8988T (cell line): ENCODE data around the gene GADD45B.

Source experiments
- DNase-seq: peaks from one replicate; pipeline ENCODE4 v3.0.0; 2011

GADD45B gene, protein sequence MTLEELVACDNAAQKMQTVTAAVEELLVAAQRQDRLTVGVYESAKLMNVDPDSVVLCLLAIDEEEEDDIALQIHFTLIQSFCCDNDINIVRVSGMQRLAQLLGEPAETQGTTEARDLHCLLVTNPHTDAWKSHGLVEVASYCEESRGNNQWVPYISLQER

DNA sequence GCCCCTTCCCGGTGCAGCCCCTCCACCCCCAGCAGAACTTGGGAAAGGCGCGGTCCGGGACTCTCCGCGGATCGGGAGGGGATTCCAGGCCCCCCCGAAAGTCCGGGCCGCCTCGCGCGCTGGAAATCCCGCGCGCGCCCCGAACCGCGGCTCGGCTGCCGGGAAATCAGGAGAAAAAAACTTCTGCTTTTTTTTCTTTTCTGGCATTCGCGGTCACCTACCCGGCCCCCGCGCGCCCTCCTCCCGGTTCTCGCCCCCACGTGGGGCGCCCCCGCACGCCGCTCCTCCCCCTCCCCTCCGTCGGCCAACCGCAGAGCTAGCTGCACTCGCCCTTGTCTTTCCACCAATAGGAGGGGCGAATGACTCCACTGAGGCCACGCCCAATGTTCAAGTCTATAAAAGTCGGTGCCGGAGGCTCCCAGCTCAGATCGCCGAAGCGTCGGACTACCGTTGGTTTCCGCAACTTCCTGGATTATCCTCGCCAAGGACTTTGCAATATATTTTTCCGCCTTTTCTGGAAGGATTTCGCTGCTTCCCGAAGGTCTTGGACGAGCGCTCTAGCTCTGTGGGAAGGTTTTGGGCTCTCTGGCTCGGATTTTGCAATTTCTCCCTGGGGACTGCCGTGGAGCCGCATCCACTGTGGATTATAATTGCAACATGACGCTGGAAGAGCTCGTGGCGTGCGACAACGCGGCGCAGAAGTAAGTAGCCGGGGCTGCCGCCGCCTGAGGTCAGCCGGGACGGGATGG is at the start of gene GADD45B:
GADD45B (plus strand) TSS at position 426 of the 749 bp plus-strand sequence; CDS start at position 658, 232 bp downstream.
- peak; percentile 84 for DNase-seq

DNA sequence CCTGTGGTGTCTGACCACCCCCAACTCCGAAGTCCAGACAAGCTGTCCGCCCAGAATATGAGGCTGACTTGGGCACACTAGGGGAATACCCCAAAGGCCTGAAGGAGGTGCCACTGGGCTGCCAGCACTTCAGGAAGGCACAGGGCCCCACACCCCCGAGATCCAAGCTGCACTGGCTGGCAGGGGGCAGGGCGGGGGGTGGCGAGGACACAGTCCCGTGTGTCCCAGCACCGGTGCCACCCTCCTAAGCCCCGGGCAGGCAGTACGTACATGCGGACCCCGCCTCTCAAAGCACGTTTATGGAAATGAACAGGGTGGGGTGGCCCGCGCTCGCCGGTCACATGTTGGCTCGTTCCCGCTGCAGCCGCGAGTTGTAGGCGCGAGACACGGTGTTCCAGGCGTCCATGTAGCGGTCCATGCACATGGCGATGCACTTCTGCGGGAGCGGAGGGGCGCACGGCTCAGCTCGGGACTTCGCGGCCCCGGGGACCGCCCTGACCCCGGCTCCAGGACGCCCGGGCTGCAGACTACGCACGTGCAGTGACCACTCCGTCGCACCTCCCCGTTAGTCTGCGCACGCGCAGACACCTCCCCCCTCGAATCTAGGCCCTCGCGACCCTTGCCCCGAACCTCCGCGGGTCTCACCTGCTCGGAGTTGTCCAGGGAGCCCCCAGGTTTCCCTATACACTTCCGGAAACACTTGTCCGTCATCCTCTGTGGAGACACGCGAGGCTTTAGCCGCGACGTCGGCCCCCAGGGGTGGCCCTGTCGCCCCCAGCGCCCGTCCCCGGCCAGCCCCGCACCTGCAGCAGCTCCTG is 49.1 kb upstream of the GADD45B start:
- DNase-seq = peak; percentile 61

DNA sequence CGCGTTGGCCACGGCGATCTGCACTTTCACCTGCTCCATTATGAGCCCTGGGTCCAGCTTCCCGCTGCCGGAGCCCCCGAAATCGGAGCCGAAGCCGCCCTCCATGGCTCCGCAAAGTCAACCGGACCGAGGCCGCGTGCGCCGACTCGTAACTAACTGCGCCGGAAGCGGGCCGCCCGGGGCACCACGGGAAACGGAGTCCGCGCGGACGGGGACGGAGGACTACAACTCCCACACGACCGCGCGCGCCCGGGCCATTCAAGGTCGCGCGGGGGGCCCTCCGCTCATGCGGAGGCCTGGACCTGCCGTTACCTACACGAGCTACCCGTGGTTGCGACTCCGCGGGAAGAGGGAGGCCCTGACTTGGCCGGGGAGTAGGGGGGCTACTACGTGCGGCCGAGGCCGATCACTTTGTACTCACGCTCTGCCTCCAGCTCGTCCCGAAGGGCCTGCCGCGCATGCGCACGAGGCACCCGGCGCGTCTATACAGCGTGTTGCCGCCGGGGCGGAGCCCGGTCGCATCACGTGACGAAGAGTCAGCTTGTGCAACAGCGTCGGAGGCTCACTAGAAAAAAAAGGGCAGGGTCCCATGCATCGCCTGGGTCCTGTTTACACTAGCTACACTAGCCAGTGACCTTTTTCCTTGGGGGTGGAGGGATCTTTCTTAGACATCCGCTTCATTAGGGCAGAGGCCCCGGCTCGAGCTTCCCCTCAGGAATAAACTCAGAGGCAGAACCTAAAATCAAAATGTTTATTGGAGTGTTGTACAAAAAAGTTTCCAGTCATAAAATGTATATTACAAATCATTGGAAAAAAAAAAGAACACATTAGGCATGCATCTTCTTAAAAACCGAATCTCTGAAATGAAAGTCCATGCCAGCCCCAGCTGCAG is 48.3 kb upstream of the GADD45B start, which contains the start of gene TIMM13:
TIMM13 (minus strand) TSS at position 158 of the 892 bp plus-strand sequence; CDS start at position 105, 53 bp downstream.
- DNase-seq = peak; percentile 91

DNA sequence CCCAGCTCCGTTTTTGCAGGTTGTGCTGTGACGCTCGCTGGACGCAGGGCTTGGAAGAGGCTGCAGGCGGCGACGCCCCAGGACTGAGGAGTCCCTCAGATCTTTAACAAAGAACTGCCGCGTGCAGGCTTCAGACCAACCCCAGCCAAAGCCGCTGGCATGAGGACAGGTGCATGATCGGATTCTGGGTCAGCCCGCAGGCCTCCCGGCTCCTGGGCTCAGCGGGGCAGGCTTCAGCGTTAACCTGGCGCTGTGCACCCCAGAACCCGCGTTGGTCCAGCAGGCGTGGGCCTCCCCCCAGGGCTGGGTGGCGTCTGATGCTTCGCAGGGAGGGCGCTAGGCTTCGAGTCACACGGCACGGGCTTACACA is 47.6 kb upstream of the GADD45B start:
- DNase-seq = no peak

DNA sequence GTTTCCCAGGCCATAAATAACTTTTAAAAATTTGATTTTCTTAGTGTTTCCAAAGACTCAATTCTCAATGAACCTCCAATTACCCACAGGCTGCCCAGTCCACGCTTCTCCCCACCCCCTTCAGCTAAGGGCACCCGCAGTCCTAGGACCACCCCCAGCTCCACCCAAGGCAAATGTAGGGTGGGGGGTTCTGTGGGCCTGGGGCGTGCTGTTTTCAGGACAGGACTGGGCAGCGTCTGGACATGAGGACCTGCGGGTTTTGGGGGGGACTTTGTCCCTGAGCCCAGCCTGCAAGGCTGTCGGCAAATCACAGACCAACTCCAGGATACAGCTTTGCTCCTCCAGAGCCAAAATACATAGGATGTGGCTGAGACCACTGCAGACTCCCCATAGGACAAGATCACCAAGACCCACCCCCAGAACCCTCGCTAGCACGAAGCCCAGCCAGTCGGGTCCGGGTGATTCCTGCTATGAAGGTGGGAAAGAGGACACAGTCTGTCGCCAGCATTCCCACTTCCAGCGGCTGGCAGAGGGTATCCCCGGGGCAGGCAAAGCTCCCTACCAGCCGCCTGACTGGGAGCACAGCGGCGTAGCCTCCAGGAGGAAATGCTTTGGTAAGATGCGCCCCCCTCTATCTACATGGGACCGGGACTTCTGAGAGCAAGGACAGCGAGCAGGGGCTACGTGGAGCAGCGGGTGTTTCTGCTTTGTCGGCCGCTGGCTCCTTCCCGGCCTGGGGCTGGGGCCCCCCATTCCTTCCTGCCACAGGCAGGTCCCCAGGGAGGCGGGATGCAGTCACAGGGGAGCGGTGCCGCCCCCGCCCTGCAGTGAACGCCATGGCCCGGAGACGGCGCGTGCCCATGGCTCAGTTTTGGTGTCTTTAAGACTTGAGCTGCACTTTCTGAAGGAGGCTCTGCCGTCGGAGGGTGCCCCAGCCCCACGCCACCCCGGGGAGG is 46.9 kb upstream of the GADD45B start:
- no peak for DNase-seq

DNA sequence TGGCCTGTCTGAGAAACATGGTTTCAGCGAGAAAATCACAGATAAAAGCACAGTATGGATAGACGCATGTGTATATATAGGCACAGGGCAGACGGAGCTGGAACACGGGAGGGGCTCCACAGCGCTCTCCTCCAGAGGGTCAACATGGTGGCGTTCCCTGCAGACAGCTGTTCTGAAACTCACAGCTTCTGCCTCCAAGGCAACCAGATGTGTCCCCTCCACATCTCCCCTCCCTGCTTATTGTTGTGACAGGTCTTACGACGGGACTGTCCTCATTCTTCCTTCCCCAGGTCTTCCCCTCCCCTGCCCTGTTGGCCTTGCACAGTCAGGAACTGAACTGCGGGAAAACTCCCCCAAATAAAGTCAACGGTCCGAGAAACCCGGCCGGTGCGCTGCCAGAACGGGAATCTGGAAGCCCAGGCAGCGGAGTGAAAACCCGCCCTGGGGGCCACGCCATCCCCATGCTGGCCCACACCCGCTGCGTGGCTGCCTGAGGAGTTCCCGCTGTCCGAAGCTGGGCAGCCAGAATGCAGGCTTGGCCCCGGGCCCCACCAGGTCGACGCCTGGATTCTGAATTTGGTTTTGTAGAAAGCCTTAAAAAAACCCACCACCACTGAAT is 45.9 kb upstream of the GADD45B start:
- DNase-seq = no peak

DNA sequence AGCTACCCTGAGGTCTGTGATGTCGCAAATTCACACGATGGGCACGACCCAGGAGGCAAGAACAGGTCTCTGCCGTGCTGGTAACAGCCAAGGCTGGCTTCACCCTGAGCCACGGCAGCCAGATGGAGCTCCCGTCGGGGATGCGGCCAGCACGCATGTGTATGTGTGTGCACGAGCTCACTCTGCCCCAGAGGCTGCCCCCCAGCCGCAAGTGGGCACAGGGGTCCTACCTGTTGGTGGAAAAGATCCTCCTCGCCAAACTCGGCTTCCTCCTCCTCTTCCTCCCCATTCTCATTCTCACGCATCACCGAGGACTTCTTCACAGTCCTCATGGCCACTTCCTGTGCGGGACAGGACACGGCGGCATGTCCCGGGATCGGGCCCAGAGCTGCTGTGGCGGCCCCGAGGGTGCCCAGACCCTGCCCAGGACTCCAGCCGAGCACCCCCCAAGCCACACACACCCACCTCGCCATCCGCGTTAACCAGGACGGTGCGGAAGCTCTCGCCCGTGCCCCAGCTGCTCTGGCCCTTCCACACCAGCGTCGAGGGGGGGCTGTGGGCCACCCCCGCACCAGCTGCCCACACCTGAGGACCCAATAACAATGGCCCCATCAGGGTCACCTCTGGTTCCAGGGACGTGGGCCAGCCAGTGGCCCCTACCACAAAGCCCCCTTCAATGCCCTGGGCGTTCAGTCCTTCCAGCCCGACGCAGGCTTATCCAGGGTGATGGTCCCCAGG is 44.4 kb upstream of the GADD45B start:
- DNase-seq = no peak

DNA sequence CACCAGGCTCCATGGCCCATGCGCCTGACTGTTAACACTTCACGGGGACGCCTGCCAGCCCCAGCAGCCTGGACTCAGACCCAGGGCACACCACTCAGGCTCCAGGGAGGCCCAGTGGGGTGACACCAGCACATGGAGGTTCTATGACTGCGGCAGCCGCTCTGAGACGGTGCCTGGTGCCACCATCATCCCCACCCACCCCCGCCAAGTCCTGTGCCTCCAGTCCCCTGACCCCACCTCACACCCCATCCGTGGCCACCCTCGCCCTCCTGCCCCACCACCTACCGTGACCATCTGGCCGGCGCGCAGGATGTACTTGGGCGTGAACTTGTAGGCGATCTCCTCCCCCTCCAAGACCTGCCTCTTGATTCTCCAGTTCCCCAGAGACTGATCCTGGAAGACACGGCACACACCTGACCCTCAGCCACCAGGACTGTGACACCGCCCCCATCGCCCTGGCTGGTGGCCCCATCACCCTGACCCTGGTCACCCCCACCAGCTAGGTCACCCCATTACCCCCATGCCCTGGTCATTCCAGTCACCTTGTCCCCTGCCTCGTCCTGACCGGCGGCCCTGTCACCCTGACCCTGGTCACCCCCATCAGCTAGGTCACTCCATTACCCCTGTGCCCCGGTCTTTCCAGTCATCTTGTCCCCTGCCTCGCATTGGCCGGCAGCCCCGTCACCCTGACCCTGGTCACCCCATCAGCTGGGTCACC is 43.6 kb upstream of the GADD45B start:
- no peak for DNase-seq

DNA sequence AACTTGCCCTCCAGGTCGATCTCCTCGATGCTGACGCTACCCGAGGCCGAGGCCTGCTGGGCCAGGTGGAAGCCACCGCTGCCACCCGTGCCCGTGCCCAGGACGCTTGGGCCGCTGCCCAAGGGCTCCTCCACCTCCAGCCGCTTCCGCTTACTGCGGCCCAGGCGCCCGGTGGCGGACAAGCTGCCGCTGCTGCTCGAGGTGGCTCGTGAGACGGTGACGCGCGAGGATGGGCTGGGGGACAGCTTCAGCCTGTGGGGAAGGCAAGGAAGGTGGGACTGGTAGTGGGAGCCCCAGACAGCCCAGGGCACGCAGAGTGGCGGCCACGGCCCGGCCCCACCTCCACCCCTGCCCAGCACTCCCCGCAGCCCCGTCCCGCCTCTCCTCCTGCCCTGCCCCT is 42.1 kb upstream of the GADD45B start:
- no peak for DNase-seq

DNA sequence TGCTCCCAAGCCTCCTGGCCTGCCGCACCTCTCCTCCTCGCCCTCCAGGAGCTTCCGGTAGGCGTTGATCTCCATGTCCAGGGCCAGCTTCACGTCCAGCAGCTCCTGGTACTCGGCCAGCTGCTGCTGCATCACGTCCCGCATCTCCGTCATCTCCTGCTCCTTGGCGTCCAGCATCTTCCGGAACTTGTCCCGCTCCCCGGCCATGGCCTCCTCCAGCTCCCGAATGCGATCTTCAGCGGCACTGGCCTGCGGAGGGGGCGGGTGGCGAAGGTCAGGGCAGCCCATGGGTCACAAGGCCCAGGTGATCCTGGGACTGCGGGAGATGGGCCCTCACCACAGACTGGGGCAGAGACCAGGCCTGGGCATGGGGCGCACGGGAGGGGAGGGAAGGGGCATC is 41.7 kb upstream of the GADD45B start:
- DNase-seq = no peak

DNA sequence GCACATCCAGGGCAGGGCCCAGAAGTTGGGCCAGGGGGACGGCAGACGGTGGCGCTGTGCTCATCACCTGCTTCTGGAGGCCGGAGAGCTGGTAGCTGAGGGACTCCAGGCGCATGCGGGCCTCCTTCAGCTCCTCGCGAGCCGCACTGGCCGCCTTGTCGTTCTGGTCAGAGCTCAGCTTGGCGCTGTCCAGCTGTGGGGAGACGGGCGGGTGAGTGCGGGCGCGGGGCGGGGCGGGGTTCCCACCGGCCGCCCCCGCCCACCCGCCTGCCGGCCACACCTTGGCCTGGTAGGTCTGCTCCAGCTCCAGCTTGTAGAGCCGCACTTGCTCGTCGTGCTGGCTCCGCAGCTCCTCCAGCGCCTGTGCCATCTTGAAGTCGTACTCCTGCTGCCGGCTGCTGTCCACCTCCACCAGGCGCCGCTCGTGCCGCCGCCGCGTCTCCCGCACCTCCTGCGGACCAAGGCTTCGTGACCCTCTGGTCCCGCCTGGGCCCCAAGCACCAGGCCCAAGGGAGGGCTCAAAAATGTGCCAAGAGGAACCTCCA is 41.1 kb upstream of the GADD45B start:
- no peak for DNase-seq

DNA sequence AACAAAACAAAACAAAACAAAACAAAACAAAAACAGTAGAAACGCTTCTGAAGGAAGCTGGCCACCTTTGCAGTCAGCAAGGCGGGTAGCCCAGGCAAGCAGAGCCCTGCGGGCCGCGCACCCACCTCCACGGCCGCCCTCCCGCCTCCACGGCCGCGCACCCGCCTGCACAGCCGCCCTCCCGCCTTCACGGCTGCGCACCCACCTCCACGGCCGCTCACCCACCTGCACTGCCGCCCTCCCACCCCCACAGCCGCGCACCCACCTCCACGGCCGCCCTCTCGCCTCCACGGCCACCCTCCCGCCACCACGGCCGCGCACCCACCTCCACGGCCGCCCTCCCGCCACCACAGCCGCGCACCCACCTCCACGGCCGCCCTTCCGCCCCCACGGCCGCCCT is 39.5 kb upstream of the GADD45B start:
- no peak for DNase-seq

DNA sequence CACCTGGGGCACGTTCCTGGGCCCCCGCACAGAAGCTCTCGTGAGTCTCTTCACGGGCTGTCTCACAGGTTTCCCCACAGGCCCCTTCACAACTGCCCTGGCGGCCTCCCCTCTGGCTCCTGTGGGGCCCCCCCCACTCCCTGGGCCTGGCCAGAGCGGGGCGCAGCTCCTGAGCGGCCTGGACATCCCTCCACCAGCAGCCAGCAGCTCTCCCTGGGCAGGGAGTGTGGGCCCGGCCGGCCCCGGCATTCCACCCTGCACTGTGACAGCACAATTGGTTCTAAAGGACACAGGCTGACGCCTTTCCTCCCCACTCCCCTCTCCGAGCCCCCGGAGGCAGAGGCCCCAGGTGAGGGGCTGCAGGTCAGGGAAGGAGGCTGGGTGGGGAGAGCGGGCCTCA is 39.0 kb upstream of the GADD45B start:
- no peak for DNase-seq

DNA sequence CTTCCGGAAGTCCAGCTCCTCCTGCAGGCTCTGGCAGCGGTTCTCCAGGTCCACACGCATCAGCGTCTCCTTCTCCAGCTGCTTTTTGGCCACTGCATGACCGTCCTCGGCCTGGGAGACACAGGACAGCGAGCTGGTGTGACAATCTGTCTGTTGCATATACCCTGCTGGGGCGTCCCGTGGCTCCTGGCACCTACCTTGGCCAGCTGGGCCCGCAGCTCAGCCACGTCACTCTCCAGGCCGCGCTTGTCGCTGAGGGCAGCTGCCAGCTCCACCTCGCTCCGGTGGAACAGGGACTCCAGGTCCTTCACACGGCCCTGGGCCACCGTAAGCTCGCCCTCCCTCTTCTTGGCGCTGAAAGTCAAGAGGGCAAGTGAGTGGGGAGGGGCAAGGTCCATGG is 37.7 kb upstream of the GADD45B start:
- no peak for DNase-seq

DNA sequence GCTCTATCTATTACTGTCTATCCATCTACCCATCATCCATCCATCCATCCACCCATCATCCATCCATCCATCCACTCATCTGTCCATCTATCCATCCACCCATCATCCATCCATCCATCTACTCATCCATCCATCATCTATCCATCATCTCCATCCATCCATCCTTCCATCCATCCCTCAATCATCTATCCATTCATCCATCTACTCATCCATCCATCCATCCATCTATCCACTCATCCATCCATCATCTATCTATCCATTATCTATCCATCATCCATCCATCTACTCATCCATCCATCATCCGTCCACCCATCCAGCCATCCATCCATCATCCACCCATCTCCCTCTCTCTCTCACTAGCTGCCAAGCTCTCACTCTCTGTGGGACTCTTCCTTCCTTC is 35.4 kb upstream of the GADD45B start:
- DNase-seq = no peak

DNA sequence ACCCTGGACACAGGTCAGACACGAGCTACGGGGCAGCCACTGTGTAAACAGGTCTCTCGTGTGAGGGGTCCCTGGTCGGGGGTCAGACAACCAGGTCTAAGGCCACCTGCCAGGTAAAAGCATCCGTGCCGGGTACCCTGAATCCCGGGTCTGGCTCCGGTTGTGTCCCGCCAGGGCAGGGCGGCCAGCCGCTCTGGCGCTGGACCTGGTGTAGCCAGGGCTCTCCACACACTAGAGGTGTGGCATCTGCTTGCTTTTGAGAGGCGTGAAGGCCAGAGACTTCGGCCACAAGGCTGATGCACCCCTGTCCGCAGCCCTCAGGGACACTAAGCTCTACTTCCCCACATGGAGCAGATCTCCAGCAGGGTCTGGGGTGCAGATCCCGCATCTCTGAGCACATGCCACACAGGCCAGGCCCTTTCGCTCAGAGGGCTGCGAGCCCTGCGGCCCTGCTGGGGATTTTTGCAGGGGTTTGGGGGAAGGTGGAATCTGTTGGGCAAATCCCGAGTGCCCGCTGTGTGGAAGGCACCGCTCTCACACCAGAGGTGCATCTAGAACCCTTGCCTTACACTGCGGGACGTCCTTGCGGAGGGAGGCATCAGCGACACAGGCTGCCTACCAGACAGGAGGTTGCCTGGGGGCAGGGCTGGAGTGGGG is 34.7 kb upstream of the GADD45B start:
- no peak for DNase-seq

DNA sequence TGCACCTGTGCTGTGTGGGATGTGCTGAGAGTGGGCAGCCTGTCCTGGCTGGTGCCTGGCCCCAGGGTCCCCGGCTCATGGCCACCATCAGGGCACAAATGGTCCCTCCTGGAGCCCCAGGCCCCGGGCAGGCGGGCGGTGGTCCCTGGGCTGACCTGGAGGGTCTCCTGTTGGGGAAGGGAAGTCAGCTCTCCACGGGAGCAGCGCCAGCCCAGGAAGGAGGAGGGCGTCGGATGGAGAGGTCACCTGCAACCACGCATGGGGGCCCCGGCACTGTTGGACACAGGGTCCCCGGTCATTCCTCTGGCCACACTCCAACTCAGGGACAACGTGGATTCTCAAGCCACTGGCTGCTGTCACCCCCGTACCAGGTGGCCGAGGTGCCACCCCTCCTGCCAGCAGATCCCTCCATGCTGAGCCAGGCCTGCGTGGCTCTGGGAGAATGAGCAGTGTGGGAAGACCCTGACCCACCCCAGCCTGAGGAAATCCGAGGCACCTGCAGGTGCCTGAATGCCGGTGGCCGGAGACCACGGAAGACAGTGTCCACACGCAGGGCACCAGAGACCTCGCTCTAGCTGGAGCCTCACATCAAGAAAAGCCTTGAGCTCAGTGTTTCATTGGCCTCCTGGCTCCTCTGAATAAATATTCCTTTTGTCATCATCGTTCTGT is 32.7 kb upstream of the GADD45B start:
- no peak for DNase-seq

DNA sequence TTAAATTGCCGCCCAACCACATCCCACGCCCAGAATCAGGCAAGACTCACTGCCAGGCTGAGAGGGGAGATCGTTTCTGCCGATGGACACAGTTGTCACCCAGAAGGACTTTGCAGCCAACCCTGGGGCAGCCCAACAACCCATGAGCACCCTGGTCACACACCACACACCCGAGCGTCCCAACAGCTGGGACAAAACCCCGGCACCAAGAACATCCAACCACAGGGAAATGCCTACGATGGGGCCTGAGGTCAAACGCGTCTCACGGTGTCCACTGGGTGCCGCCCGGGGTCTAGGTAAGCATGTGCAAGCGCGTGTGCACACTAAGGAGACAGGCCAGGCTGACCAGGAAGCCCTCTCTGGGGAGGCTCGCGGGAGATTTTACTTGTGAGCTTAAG is 32.1 kb upstream of the GADD45B start:
- no peak for DNase-seq
